IPS DF 4.7 (cell line): ENCODE data around the gene PLD3.

Experiments
- DNase-seq: peaks from one replicate; pipeline ENCODE4 v3.0.0-alpha.2; 2013; ENCODE audit warnings: low spot score; ENCODE audit errors: extremely low read depth

The PLD3 gene

GRCh38 chr19:40348125-40348913 is at the start of gene PLD3, which contains the start of gene C19orf47:
PLD3 (plus strand) TSS chr19:40348695; CDS start chr19:40366484, 17,789 bp downstream.
C19orf47 (minus strand) TSS chr19:40348397; CDS start chr19:40341857, 6,540 bp downstream.
- peak; percentile 91 for DNase-seq

- no peak for DNase-seq
Observed at GRCh38 chr19:40300668-40301067, 47.8 kb upstream of the PLD3 start.

- DNase-seq = no peak
Observed at GRCh38 chr19:40302224-40303011, 46.1 kb upstream of the PLD3 start.

GRCh38 chr19:40303765-40304164 is 44.7 kb upstream of the PLD3 start:
- no peak for DNase-seq

- no peak for DNase-seq
Observed at GRCh38 chr19:40304306-40304705, 44.2 kb upstream of the PLD3 start.

GRCh38 chr19:40305403-40305802 is 43.1 kb upstream of the PLD3 start:
- no peak for DNase-seq

- DNase-seq = no peak
Observed at GRCh38 chr19:40309666-40310065, 38.8 kb upstream of the PLD3 start.

- no peak for DNase-seq
Observed at GRCh38 chr19:40312533-40312932, 36.0 kb upstream of the PLD3 start.

- no peak for DNase-seq
Observed at GRCh38 chr19:40313229-40313983, 35.1 kb upstream of the PLD3 start.

GRCh38 chr19:40314656-40315055 is 33.8 kb upstream of the PLD3 start:
- DNase-seq = no peak

GRCh38 chr19:40315812-40316470 is 32.6 kb upstream of the PLD3 start:
- no peak for DNase-seq

- no peak for DNase-seq
Observed at GRCh38 chr19:40317338-40317737, 31.2 kb upstream of the PLD3 start.

GRCh38 chr19:40320558-40320935 is 27.9 kb upstream of the PLD3 start:
- no peak for DNase-seq

GRCh38 chr19:40321076-40321475 is 27.4 kb upstream of the PLD3 start:
- DNase-seq = no peak

- DNase-seq = no peak
Observed at GRCh38 chr19:40321566-40322270, 26.8 kb upstream of the PLD3 start.

- DNase-seq = no peak
Observed at GRCh38 chr19:40322271-40322610, 26.3 kb upstream of the PLD3 start.

GRCh38 chr19:40322951-40323615 is 25.4 kb upstream of the PLD3 start:
- DNase-seq = no peak

- no peak for DNase-seq
Observed at GRCh38 chr19:40323705-40324104, 24.8 kb upstream of the PLD3 start.

- DNase-seq = no peak
Observed at GRCh38 chr19:40326201-40326600, 22.3 kb upstream of the PLD3 start.

- DNase-seq = no peak
Observed at GRCh38 chr19:40331052-40331451, 17.4 kb upstream of the PLD3 start.
